ENCODE results near the gene IL3. TPM values are rescaled to one million over a fixed set of nuclear protein-coding genes. Genes with fewer than 3 reads are reported as not detected.

IL3 gene
- total and polyA plus RNA-seq, 2 experiments from 2014 or later: not detected

GRCh38 chr5:132063090-132063911 is 2.8 kb downstream of the IL3 start:
- Histone ChIP-seq H3K9me2 (ENCODE audit: insufficient read depth) (no peaks in the 10 kb centered on the region; the same call in 1 of the 2 replicates), H3F3A (replicated peaks; ENCODE audit: low read depth) (no peaks in the 10 kb centered on the region), H3K27me3 (ENCODE audit: insufficient read depth) (no peaks in the 10 kb centered on the region), H3K4me1 (ENCODE audit: insufficient read depth) (no peaks in the 10 kb centered on the region), H4K20me1 (replicated peaks; ENCODE audit: insufficient read depth) (no peaks in the 10 kb centered on the region), H2AFZ (no peak overlapping the region), H3K79me2 (replicated peaks; ENCODE audit: insufficient read depth) (no peaks in the 10 kb centered on the region), H3K36me3 (ENCODE audit: insufficient read depth) (no peaks in the 10 kb centered on the region), H3K4me3 (no peak overlapping the region), H3K27ac (ENCODE audit: low read depth) (no peak overlapping the region), H3K4me2 (no peak overlapping the region)
- Mint-ChIP-seq H3K4me3 (no peak overlapping the region), H3K9me3 (no peaks in the 10 kb centered on the region; the same call in 2 of the 3 replicates), H3K36me3 (ENCODE audit: low read depth) (no peaks in the 10 kb centered on the region; the same call in 2 of the 3 replicates), H3K27ac (no peak overlapping the region), H3K4me1 (peaks cover 8% of the 10 kb centered on the region), H3K27me3 (ENCODE audit: insufficient read depth, low read depth, poor library complexity) (peaks cover 11% of the 10 kb centered on the region)
- TF ChIP-seq REST (IDR thresholded peaks at IDR 0.05; ENCODE audit: unreplicated experiment): no peak
- TF ChIP-seq CTCF (conservative IDR thresholded peaks at IDR 0.05; ENCODE audit: low read depth in 2 of 2): peak; percentile 87 to 96
- peak; percentile 65 for ATAC-seq
- peak; percentile 85 for DNase-seq (ENCODE audit: low spot score)

- no peak overlapping the region for H2AFZ ChIP-seq
- Mint-ChIP-seq H3K4me1 (peaks cover 8% of the 10 kb centered on the region), H3K9me3 (no peaks in the 10 kb centered on the region; the same call in 2 of the 3 replicates), H3K27ac (no peak overlapping the region), H3K4me3 (no peak overlapping the region), H3K27me3 (ENCODE audit: insufficient read depth, low read depth, poor library complexity) (peaks cover 11% of the 10 kb centered on the region), H3K36me3 (ENCODE audit: low read depth) (no peaks in the 10 kb centered on the region; the same call in 2 of the 3 replicates)
- no peak for DNase-seq (ENCODE audit: low spot score)
- H3K36me3 ChIP-seq (ENCODE audit: insufficient read depth): no peaks in the 10 kb centered on the region
- no peaks in the 10 kb centered on the region for H3K4me1 ChIP-seq (ENCODE audit: insufficient read depth)
- no peak overlapping the region for H3K27ac ChIP-seq (ENCODE audit: low read depth)
- ATAC-seq: no peak
- H3K4me3 ChIP-seq: no peak overlapping the region
- no peaks in the 10 kb centered on the region for H3K79me2 ChIP-seq (replicated peaks; ENCODE audit: insufficient read depth)
- H3F3A ChIP-seq (replicated peaks; ENCODE audit: low read depth): no peaks in the 10 kb centered on the region
- no peaks in the 10 kb centered on the region; the same call in 1 of the 2 replicates for H3K9me2 ChIP-seq (ENCODE audit: insufficient read depth)
- no peak overlapping the region for H3K4me2 ChIP-seq
- no peaks in the 10 kb centered on the region for H4K20me1 ChIP-seq (replicated peaks; ENCODE audit: insufficient read depth)
- H3K27me3 ChIP-seq (ENCODE audit: insufficient read depth): no peaks in the 10 kb centered on the region
- TF ChIP-seq CTCF (conservative IDR thresholded peaks at IDR 0.05; ENCODE audit: low read depth in 2 of 2): no peak
- TF ChIP-seq ZNF331 (CRISPR knock-in tag; IDR thresholded peaks at IDR 0.05; ENCODE audit: low read depth): no peak
- TF ChIP-seq JUNB (IDR thresholded peaks at IDR 0.05; ENCODE audit: unreplicated experiment): no peak
- TF ChIP-seq ETS1 (IDR thresholded peaks at IDR 0.05): no peak
- no peak for TF ChIP-seq REST (IDR thresholded peaks at IDR 0.05; ENCODE audit: unreplicated experiment)
- TF ChIP-seq NANOG (IDR thresholded peaks at IDR 0.05; ENCODE audit: borderline replicate concordance): no peak
- TF ChIP-seq ZNF114 (CRISPR knock-in tag; IDR thresholded peaks at IDR 0.05): no peak
- no peak for TF ChIP-seq CREB1 (CRISPR knock-in tag; IDR thresholded peaks at IDR 0.05; ENCODE audit: low read depth)
- TF ChIP-seq EZH2phosphoT487 (IDR thresholded peaks at IDR 0.05; ENCODE audit: unreplicated experiment): no peak
- no peak for TF ChIP-seq POLR2AphosphoS5 (IDR thresholded peaks at IDR 0.05; ENCODE audit: low read depth)
Observed at GRCh38 chr5:132064140-132064539, 3.7 kb downstream of the IL3 start.

Measured in GM23338 (cell line).